HG03064 (cell line): ENCODE results near the gene IQCB1.
A peak's percentile ranks its signal among the peaks of the same experiment; 100 is the strongest.
"Not testable (repeated sequence)": the region's sequence is repeated elsewhere in the genome, so short reads cannot be mapped to it uniquely, and the experiment has no call there.

ENCODE experiments used
- ATAC-seq: cut with Tn5 transposase; IDR thresholded peaks from one replicate; pipeline ENCODE4 v1.9.1; 2021; ENCODE audit warnings: low read depth; ENCODE audit not compliant: unreplicated experiment

IQCB1 gene

GRCh38 chr3:121834671-121835464, at the start of gene IQCB1, which contains the start of gene EAF2:
Gene IQCB1, minus strand, starts transcription at chr3:121835060. Its CDS starts 6,100 bp downstream, at chr3:121828960.
Gene EAF2, plus strand, starts transcription at chr3:121835209. Its CDS starts 77 bp downstream, at chr3:121835286.
- peak; percentile 95 for ATAC-seq

GRCh38 chr3:121883507-121883906, 48.6 kb upstream of the IQCB1 start:
- no peak for ATAC-seq

GRCh38 chr3:121878411-121878810, 43.6 kb upstream of the IQCB1 start:
- no peak for ATAC-seq

GRCh38 chr3:121871430-121871829, 36.6 kb upstream of the IQCB1 start:
- ATAC-seq, result no peak

GRCh38 chr3:121870717-121871116, 35.9 kb upstream of the IQCB1 start:
- no peak for ATAC-seq

- ATAC-seq, result no peak
Observed at GRCh38 chr3:121869736-121870135, 34.9 kb upstream of the IQCB1 start.

GRCh38 chr3:121863801-121864200, 28.9 kb upstream of the IQCB1 start:
- ATAC-seq, result no peak

GRCh38 chr3:121863247-121863646, 28.4 kb upstream of the IQCB1 start:
- not testable (repeated sequence) for ATAC-seq

GRCh38 chr3:121857778-121858177, 22.9 kb upstream of the IQCB1 start:
- not testable (repeated sequence) for ATAC-seq

GRCh38 chr3:121855555-121855954, 20.7 kb upstream of the IQCB1 start:
- ATAC-seq, result no peak

- no peak for ATAC-seq
Observed at GRCh38 chr3:121852256-121852655, 17.4 kb upstream of the IQCB1 start.

- ATAC-seq, result no peak
Observed at GRCh38 chr3:121844892-121845291, 10.0 kb upstream of the IQCB1 start.

GRCh38 chr3:121839962-121840361, 5.1 kb upstream of the IQCB1 start:
- no peak for ATAC-seq

- no peak for ATAC-seq
Observed at GRCh38 chr3:121836481-121836880, 1.6 kb upstream of the IQCB1 start.

GRCh38 chr3:121836064-121836463, 1.2 kb upstream of the IQCB1 start:
- ATAC-seq, result no peak

GRCh38 chr3:121835465-121835801, 573 bp upstream of the IQCB1 start:
- peak; percentile 32 for ATAC-seq

GRCh38 chr3:121834157-121834670, 646 bp downstream of the IQCB1 start:
- ATAC-seq, result no peak

- no peak for ATAC-seq
Observed at GRCh38 chr3:121822973-121823372, 11.9 kb downstream of the IQCB1 start.

- ATAC-seq, result no peak
Observed at GRCh38 chr3:121821421-121822199, 13.2 kb downstream of the IQCB1 start.

- ATAC-seq, result no peak
Observed at GRCh38 chr3:121819236-121819635, 15.6 kb downstream of the IQCB1 start.

GRCh38 chr3:121818578-121818977, 16.3 kb downstream of the IQCB1 start:
- no peak for ATAC-seq
